B cell (primary cell): ENCODE measurements around the gene CGNL1. TPM values are rescaled to one million over a fixed set of nuclear protein-coding genes. Genes with fewer than 3 reads are reported as not detected.

Experiments
- ATAC-seq: fragments of 200-7000 bp; cut with Tn5 transposase; one replicate; pipeline ENCODE4 v1.10.0; 2021; ENCODE audit warnings: low read depth, mild to moderate bottlenecking, moderate number of reproducible peaks, moderate library complexity
- CTCF ChIA-PET: fragments of 350-600 bp; sonication (Branson Sonifier 250); formaldehyde crosslinking; loops from one replicate; lab custom pipeline; 2021; ENCODE audit warnings: antibody characterized with exemption, inconsistent platforms; lab: Charles Lee
- POLR2A ChIA-PET: fragments of 350-600 bp; sonication (Branson Sonifier 250); formaldehyde crosslinking; loops from one replicate; lab custom pipeline; 2021; ENCODE audit warnings: antibody characterized with exemption; lab: Charles Lee
- DNase-seq: peaks from one replicate; pipeline ENCODE4 v3.0.0; 2013
- H2AFZ ChIP-seq: 2 replicates; pipeline ENCODE4 v1.6.1; 2012; ENCODE audit warnings: mild to moderate bottlenecking, low read depth, low read length; ENCODE audit not compliant: insufficient read depth, poor library complexity, severe bottlenecking
- H3K27ac ChIP-seq, 2 donors: 1 replicate in 1 of 2; 2 replicates in 1 of 2; pipeline ENCODE4 v1.5.1; 2012 to 2013; ENCODE audit warnings: low read length in 2 of 2, mild to moderate bottlenecking in 2 of 2, moderate library complexity in 1 of 2
- H3K27me3 ChIP-seq, 4 experiments: fragments of 200-600 bp in 1 of 4; sonication (generic) in 1 of 4; replicated peaks in 1 of 4; 1 replicate in 2 of 4; 2 replicates in 2 of 4; pipeline versions ENCODE4 v1.6.1 to v1.7.0; 2013 to 2016; ENCODE audit warnings: low read length in 3 of 4, mild to moderate bottlenecking in 2 of 4, mixed read lengths in 1 of 4, moderate library complexity in 1 of 4; ENCODE audit not compliant: insufficient read depth in 4 of 4, control insufficient read depth in 3 of 4; ENCODE audit errors: control extremely low read depth in 1 of 4
- H3K36me3 ChIP-seq, 2 experiments: replicated peaks in 1 of 2; 1 replicate in 1 of 2; 2 replicates in 1 of 2; pipeline versions ENCODE4 v1.6.1 to v1.7.1; 2013; ENCODE audit warnings: low read length in 1 of 2; ENCODE audit not compliant: insufficient read depth in 2 of 2, control insufficient read depth in 1 of 2; ENCODE audit errors: control extremely low read depth in 1 of 2, extremely low read depth in 1 of 2
- H3K4me1 ChIP-seq, 2 donors: fragments of 200-600 bp in 1 of 2; sonication (generic) in 1 of 2; 1 replicate in 1 of 2; 2 replicates in 1 of 2; pipeline versions ENCODE4 v1.5.1 to v1.6.1; 2013 to 2017; ENCODE audit warnings: low read length in 2 of 2; ENCODE audit not compliant: control insufficient read depth in 2 of 2, insufficient read depth in 2 of 2
- H3K4me2 ChIP-seq: replicated peaks from 2 replicates; pipeline ENCODE3; 2012; ENCODE audit warnings: mild to moderate bottlenecking, low read depth, low read length; ENCODE audit not compliant: poor library complexity, severe bottlenecking
- H3K4me3 ChIP-seq, 5 experiments: fragments of 200-600 bp in 1 of 5; sonication (generic) in 1 of 5; 1 replicate in 3 of 5; 2 replicates in 2 of 5; pipeline versions ENCODE4 v1.5.1 to v1.7.0; 2011 to 2016; ENCODE audit warnings: low read length in 4 of 5, mild to moderate bottlenecking in 4 of 5, low read depth in 2 of 5, control low read depth in 1 of 5, moderate library complexity in 1 of 5; ENCODE audit not compliant: insufficient read depth in 1 of 5; ENCODE audit errors: control extremely low read depth in 1 of 5, extremely low read depth in 1 of 5
- H3K79me2 ChIP-seq: fragments of 200-600 bp; sonication (generic); one replicate; pipeline ENCODE4 v1.6.0; 2016; ENCODE audit warnings: low read length; ENCODE audit not compliant: control insufficient read depth, insufficient read depth
- H3K9ac ChIP-seq: fragments of 200-600 bp; sonication (generic); 2 replicates; pipeline ENCODE4 v1.6.1; 2017; ENCODE audit warnings: mild to moderate bottlenecking, low read length, moderate library complexity
- H3K9me3 ChIP-seq, 3 donors: one replicate each; pipeline versions ENCODE4 v1.6.1 to v1.7.1; 2013; ENCODE audit warnings: low read length in 2 of 3; ENCODE audit not compliant: control insufficient read depth in 2 of 3, insufficient read depth in 1 of 3; ENCODE audit errors: control extremely low read depth in 1 of 3
- H4K20me1 ChIP-seq: 2 replicates; pipeline ENCODE4 v1.6.0; 2012; ENCODE audit warnings: mild to moderate bottlenecking, low read length; ENCODE audit not compliant: insufficient read depth, control insufficient read depth, poor library complexity, severe bottlenecking
- H3K27ac Mint-ChIP-seq: one replicate; pipeline ENCODE4 v1.8.0; 2021; ENCODE audit warnings: mixed read lengths
- H3K27me3 Mint-ChIP-seq: one replicate; pipeline ENCODE4 v1.8.0; 2021; ENCODE audit warnings: mixed read lengths
- H3K4me1 Mint-ChIP-seq: one replicate; pipeline ENCODE4 v1.8.0; 2021; ENCODE audit warnings: mixed read lengths
- H3K4me3 Mint-ChIP-seq: one replicate; pipeline ENCODE4 v1.8.0; 2021; ENCODE audit warnings: mixed read lengths
- H3K9me3 Mint-ChIP-seq: one replicate; pipeline ENCODE4 v1.8.0; 2022; ENCODE audit warnings: mixed read lengths; ENCODE audit not compliant: insufficient read depth
- CTCF ChIP-seq: fragments of 200-600 bp; IDR thresholded peaks from one replicate; pipeline ENCODE4 v1.8.0; 2022; ENCODE audit warnings: antibody characterized with exemption, mild to moderate bottlenecking
- EZH2 ChIP-seq: IDR thresholded peaks from 2 replicates; pipeline ENCODE4 v1.6.1; 2012; ENCODE audit warnings: borderline replicate concordance, low read depth, mild to moderate bottlenecking, moderate library complexity, low read length; ENCODE audit not compliant: insufficient read depth, poor library complexity, severe bottlenecking
- WGBS: methylation state at CpG from one replicate; pipeline ENCODE4 v1.1.5; 2013; ENCODE audit warnings: missing lambda C conversion rate; ENCODE audit not compliant: insufficient coverage; 5-methylcytosine and 5-hydroxymethylcytosine counted together
- intact Hi-C: fragments of 100-400 bp; cut with micrococcal nuclease; formaldehyde crosslinking; loops from one replicate; pipeline ENCODE4 v1.10.0; 2022
- polyA plus RNA-seq: library from polyadenylated mRNA; depleted of rRNA; stranded (reverse); fragments of >200 nt; gene quantifications from 2 replicates; pipeline ENCODE4 v1.2.3, GENCODE V29; 2012
- total RNA-seq, 2 donors: library from RNA; stranded (reverse); fragments of 120-200 nt in 1 of 2; gene quantifications; 1 replicate in 1 of 2; 2 replicates in 1 of 2; pipeline versions ENCODE4 v1.2.3 to v1.2.4, GENCODE V29; 2013 to 2022

Gene CGNL1
- total and polyA plus RNA-seq, 2 donors (not counting 1 experiment from before 2014, with no cell fraction given), result 0.03 to 0.12 TPM

GRCh38 chr15:57505949-57506391 lies 129.7 kb downstream of the CGNL1 start:
- Histone ChIP-seq H2AFZ (no peak overlapping the region), H3K27ac (no peak overlapping the region), H3K36me3 (no peaks in the 10 kb centered on the region), H4K20me1 (no peaks in the 10 kb centered on the region), H3K4me1 (peaks cover 27 to 28% of the 10 kb centered on the region in 2 donors), H3K9ac (no peak overlapping the region), H3K27me3 (peaks cover 0 to 3% (median 0%) of the 10 kb centered on the region in 4 experiments), H3K9me3 (no peaks in the 10 kb centered on the region), H3K79me2 (no peaks in the 10 kb centered on the region), H3K4me2 (no peak overlapping the region), H3K4me3 (no peak overlapping the region)
- intact Hi-C loops, result no loop called here
- Mint-ChIP-seq H3K27ac (no peak overlapping the region), H3K9me3 (no peaks in the 10 kb centered on the region), H3K4me3 (no peak overlapping the region), H3K4me1 (peaks cover 34% of the 10 kb centered on the region), H3K27me3 (peaks cover 2% of the 10 kb centered on the region)
- WGBS, result 95% methylated on average over 6 of the region's 9 CpGs
- DNase-seq (no peak), ATAC-seq (no peak)
- TF ChIP-seq EZH2 (no peak), CTCF (no peak)
- CTCF ChIA-PET, result interaction anchor here (1.6 to 2.0 kb wide), 2 partner anchors 13 to 359 kb away, joined by 4 read pairs; no protein-coding TSS in a partner anchor
- POLR2A ChIA-PET, result no interaction called here

GRCh38 chr15:57506422-57506821 lies 130.1 kb downstream of the CGNL1 start:
- no peaks in the 10 kb centered on the region for H3K9me3 Mint-ChIP-seq
- ATAC-seq (no peak), DNase-seq (no peak)
- Histone ChIP-seq H3K36me3 (no peaks in the 10 kb centered on the region), H3K79me2 (no peaks in the 10 kb centered on the region), H3K27ac (no peak overlapping the region), H4K20me1 (no peaks in the 10 kb centered on the region), H2AFZ (no peak overlapping the region), H3K9ac (no peak overlapping the region), H3K27me3 (peaks cover 0 to 1% (median 0%) of the 10 kb centered on the region in 4 experiments), H3K4me1 (peaks cover 28% of the 10 kb centered on the region in 2 donors), H3K9me3 (no peaks in the 10 kb centered on the region), H3K4me3 (no peak overlapping the region), H3K4me2 (no peak overlapping the region)
- TF ChIP-seq CTCF, result no peak
- TF ChIP-seq EZH2, result no peak
- no peak overlapping the region for H3K4me3 Mint-ChIP-seq
- H3K4me1 Mint-ChIP-seq, result peaks cover 37% of the 10 kb centered on the region
- H3K27me3 Mint-ChIP-seq, result peaks cover under 1% of the 10 kb centered on the region
- intact Hi-C loops, result no loop called here
- ChIA-PET POLR2A (no interaction called here), CTCF (interaction anchor here (1.6 kb wide), 1 partner anchor 360 kb away, joined by 4 read pairs; no protein-coding TSS in a partner anchor)
- WGBS, result 83% methylated on average over 2 of the region's 2 CpGs
- H3K27ac Mint-ChIP-seq, result no peak overlapping the region
